Body of pancreas (tissue), 4 donors: ENCODE results near the gene CHN1.

ENCODE experiments used
- POLR2A ChIP-seq, 3 donors: fragments of 450-650 bp; IDR thresholded peaks; one replicate each; pipeline ENCODE4 v1.6.1; 2016; ENCODE audit warnings: antibody characterized with exemption in 3 of 3, mild to moderate bottlenecking in 2 of 3
- TF ChIP-seq, protein P1 (sequence below), 7 experiments: fragments of 450-650 bp in 4 of 7; fragments of 200-600 bp in 3 of 7; sonication (generic) in 3 of 7; IDR thresholded peaks; one replicate each; pipeline ENCODE4 v1.5.1; 2016 to 2019; ENCODE audit warnings: antibody characterized with exemption in 7 of 7

DNA sequence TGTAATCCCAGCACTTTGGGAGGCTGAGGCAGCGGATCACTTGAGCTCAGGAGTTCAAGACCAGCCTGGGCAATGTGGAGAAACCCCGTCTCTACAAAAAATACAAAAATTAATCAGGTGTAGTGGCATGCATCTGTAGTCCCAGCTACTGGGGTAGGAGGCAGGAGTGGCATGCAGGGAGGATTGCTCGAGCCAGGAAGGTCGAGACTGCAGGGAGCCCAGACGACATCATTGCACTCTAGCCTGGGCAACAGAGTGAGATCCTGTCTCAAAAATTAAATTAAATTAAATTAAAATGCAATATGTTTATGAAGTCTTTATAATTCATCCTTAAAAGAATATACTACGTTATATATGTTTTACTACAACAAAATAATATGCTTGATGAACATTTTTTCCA lies 38.1 kb downstream of the CHN1 start:
- TF ChIP-seq, protein P1, sequence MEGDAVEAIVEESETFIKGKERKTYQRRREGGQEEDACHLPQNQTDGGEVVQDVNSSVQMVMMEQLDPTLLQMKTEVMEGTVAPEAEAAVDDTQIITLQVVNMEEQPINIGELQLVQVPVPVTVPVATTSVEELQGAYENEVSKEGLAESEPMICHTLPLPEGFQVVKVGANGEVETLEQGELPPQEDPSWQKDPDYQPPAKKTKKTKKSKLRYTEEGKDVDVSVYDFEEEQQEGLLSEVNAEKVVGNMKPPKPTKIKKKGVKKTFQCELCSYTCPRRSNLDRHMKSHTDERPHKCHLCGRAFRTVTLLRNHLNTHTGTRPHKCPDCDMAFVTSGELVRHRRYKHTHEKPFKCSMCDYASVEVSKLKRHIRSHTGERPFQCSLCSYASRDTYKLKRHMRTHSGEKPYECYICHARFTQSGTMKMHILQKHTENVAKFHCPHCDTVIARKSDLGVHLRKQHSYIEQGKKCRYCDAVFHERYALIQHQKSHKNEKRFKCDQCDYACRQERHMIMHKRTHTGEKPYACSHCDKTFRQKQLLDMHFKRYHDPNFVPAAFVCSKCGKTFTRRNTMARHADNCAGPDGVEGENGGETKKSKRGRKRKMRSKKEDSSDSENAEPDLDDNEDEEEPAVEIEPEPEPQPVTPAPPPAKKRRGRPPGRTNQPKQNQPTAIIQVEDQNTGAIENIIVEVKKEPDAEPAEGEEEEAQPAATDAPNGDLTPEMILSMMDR (IDR thresholded peaks at IDR 0.05), result no peak
- no peak for TF ChIP-seq POLR2A (IDR thresholded peaks at IDR 0.05)
